ENCODE results near the gene SRPX. TPM values are rescaled to one million over a fixed set of nuclear protein-coding genes. Genes with fewer than 3 reads are reported as not detected.

SRPX gene
- total and polyA plus RNA-seq, 8 donors, result 8.9 to 70.7 (median 34.6) TPM

DNA sequence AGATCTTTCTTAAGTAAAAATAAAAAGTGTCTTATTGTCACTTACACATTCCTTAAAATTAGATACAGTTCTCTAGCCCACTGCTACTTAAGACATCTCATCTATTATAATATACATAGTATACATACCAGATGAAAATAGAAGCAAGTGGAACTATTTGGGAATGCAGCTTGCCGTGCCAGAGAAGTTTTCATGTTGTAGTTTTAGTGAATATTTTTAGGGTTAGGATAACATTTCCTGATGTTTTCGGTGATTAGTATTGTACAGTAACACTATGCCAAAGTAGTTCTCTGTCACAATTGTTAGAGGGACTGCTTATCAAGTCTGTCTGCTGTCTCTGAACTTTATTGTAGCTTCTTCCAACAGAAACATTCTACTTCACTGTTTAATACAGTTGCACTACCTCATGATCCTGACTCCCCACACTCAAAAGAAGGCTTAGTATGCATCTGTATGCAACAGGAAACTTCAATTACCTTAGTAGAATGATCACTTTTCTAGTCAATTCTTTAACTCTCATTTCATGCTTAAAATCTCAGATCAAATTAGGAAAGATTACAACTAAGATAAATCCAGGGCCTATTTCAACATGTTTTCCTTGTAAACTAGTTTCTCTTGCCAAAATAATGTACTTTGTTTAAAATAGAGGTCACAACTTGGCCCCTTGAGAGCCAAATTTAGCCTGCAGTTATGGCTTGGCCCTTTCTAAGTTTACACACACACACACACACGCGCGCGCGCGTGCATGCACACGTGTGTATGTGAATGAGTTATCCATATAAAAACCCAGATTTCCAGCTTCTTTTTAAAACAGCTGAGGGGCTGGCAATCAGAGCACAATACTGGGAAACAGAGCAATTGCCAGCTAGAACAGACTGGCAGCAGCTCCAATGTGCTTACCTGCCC, 42.3 kb upstream of the SRPX start:
- TF ChIP-seq, protein P1, sequence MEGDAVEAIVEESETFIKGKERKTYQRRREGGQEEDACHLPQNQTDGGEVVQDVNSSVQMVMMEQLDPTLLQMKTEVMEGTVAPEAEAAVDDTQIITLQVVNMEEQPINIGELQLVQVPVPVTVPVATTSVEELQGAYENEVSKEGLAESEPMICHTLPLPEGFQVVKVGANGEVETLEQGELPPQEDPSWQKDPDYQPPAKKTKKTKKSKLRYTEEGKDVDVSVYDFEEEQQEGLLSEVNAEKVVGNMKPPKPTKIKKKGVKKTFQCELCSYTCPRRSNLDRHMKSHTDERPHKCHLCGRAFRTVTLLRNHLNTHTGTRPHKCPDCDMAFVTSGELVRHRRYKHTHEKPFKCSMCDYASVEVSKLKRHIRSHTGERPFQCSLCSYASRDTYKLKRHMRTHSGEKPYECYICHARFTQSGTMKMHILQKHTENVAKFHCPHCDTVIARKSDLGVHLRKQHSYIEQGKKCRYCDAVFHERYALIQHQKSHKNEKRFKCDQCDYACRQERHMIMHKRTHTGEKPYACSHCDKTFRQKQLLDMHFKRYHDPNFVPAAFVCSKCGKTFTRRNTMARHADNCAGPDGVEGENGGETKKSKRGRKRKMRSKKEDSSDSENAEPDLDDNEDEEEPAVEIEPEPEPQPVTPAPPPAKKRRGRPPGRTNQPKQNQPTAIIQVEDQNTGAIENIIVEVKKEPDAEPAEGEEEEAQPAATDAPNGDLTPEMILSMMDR (IDR thresholded peaks at IDR 0.05), result no peak
- TF ChIP-seq POLR2A (IDR thresholded peaks at IDR 0.05), result no peak
- TF ChIP-seq EP300 (IDR thresholded peaks at IDR 0.05), result no peak
- no peak for TF ChIP-seq POLR2AphosphoS5 (IDR thresholded peaks at IDR 0.05)
- Histone ChIP-seq H3K4me1 (no peaks in the 10 kb centered on the region), H3K27me3 (no peaks in the 10 kb centered on the region), H3K4me3 (no peak overlapping the region), H3K36me3 (no peaks in the 10 kb centered on the region), H3K27ac (no peak overlapping the region), H3K9me3 (no peaks in the 10 kb centered on the region)
- intact Hi-C loops (cut with DNase I; ENCODE audit: low total_unique reads), result no loop called here
- WGBS, 5 donors, result 52 to 81% (median 64%) methylated on average over 9 of the region's 9 CpGs
- peak in 1 of 2 donors; percentile 18 for DNase-seq

DNA sequence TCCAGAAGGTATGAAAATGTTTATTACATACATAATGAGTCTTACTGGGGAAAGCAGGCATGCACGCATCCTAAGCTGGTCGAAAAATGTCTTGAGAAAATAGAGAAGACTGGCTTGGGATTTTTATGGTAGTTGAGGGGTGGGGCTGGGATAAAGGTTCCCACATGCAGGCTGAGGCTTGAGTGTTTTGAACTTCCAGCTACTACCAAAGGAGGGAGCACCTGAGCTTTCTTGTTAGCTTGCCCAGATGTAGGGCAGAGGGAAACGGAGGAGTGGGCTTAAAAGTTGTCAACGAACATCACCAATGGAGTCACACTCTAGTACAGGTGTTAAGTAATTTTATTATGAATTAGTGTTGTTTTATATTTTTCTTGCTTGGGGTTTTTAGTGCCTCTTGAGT, 39.6 kb upstream of the SRPX start:
- peak in 1 of 2 donors; percentile 12 for DNase-seq
- H3K4me1 ChIP-seq, result no peaks in the 10 kb centered on the region
- intact Hi-C loops (cut with DNase I; ENCODE audit: low total_unique reads), result no loop called here
- H3K27me3 ChIP-seq, result no peaks in the 10 kb centered on the region
- H3K4me3 ChIP-seq, result no peak overlapping the region
- TF ChIP-seq, protein P1 (IDR thresholded peaks at IDR 0.05), result peak in 1 of 7 experiments; percentile 17
- no peak for TF ChIP-seq EP300 (IDR thresholded peaks at IDR 0.05)
- 22 to 49% (median 33%) methylated on average over 4 of the region's 4 CpGs for WGBS, 5 donors
- H3K36me3 ChIP-seq, result no peaks in the 10 kb centered on the region
- H3K27ac ChIP-seq, result no peak overlapping the region
- no peaks in the 10 kb centered on the region for H3K9me3 ChIP-seq

DNA sequence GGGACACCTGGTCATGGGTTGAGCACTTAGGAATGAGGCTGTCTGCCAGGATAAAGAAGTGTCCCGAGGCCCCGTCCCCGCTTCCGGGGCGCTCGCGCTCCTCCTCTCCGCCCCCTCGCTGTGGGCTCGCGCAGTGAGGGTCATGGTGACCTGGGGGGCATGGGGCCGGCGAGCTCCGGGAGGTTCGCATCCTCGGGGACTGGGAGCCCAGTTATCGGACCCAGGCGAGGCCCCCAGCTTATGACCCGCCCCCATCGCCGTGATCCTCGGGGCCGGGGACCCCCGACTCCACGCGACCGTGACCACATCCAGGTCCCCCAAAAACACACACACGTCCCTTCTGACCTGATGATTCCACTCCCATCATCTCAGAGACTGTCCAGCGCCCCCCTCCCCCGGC, 35.3 kb upstream of the SRPX start:
- WGBS, 5 donors, result 84 to 96% (median 95%) methylated on average over 10 to 30 of the region's 30 CpGs
- no peak for DNase-seq
- no peaks in the 10 kb centered on the region for H3K27me3 ChIP-seq
- H3K27ac ChIP-seq, result no peak overlapping the region
- intact Hi-C loops (cut with DNase I; ENCODE audit: low total_unique reads), result no loop called here
- H3K4me1 ChIP-seq, result no peaks in the 10 kb centered on the region
- H3K4me3 ChIP-seq, result no peak overlapping the region
- H3K9me3 ChIP-seq, result no peaks in the 10 kb centered on the region
- no peak for TF ChIP-seq POLR2A (IDR thresholded peaks at IDR 0.05)
- TF ChIP-seq, protein P1 (IDR thresholded peaks at IDR 0.05), result no peak
- TF ChIP-seq POLR2AphosphoS5 (IDR thresholded peaks at IDR 0.05), result no peak
- TF ChIP-seq EP300 (IDR thresholded peaks at IDR 0.05), result no peak
- H3K36me3 ChIP-seq, result no peaks in the 10 kb centered on the region

DNA sequence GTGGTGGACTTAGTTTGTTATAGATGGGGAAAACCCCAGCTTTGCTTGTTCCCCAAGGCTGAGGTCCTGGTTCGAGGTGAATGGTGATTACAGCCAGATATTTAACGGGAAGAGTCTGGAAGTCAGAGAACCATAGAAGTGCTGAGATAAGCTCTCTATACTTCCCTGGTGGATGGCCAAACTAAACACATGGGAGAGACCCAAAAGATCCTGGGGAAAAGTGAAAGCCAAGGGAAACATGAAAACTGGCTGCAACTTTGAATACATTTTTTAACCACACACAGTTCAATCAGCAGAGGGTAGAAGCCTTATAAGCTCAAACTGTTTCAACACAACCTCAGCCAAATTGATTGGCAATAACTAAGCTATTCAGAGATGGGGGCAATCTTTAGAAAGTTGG, 29.3 kb upstream of the SRPX start:
- intact Hi-C loops (cut with DNase I; ENCODE audit: low total_unique reads), result no loop called here
- no peak for DNase-seq

More for the DNA sequence above, 29.3 kb upstream of the SRPX start:
- no peaks in the 10 kb centered on the region for H3K4me1 ChIP-seq
- H3K27ac ChIP-seq, result no peak overlapping the region
- no peaks in the 10 kb centered on the region for H3K27me3 ChIP-seq
- H3K4me3 ChIP-seq, result no peak overlapping the region
- H3K36me3 ChIP-seq, result no peaks in the 10 kb centered on the region
- 6 to 33% (median 23%) methylated on average over 2 of the region's 2 CpGs for WGBS, 5 donors
- H3K9me3 ChIP-seq, result no peaks in the 10 kb centered on the region
- TF ChIP-seq EP300 (IDR thresholded peaks at IDR 0.05) (no peak), POLR2AphosphoS5 (IDR thresholded peaks at IDR 0.05) (no peak), POLR2A (IDR thresholded peaks at IDR 0.05) (no peak)
- TF ChIP-seq, protein P1 (IDR thresholded peaks at IDR 0.05), result no peak

Measured in stomach (tissue), 9 donors.